CD14-positive monocyte (primary cell): ENCODE data around the gene TOR1A. TPM values are rescaled to one million over a fixed set of nuclear protein-coding genes. Genes with fewer than 3 reads are reported as not detected.
A peak's percentile ranks its signal among the peaks of the same experiment; 100 is the strongest.

Experiments
- DNase-seq, 3 donors: peaks; one replicate each; pipeline ENCODE4 v3.0.0-alpha.2; 2011 to 2022
- H2AFZ ChIP-seq: 2 replicates; pipeline ENCODE4 v1.6.0; 2012; ENCODE audit warnings: mild to moderate bottlenecking, low read depth, low read length, inconsistent platforms; ENCODE audit not compliant: insufficient read depth, poor library complexity, severe bottlenecking
- H3K27ac ChIP-seq, 2 donors: 1 replicate in 1 of 2; 2 replicates in 1 of 2; pipeline ENCODE4 v1.5.1; 2012 to 2013; ENCODE audit warnings: low read length in 2 of 2, control low read depth in 1 of 2, inconsistent platforms in 1 of 2, low read depth in 1 of 2, mild to moderate bottlenecking in 1 of 2
- H3K27me3 ChIP-seq, 2 donors: one replicate each; pipeline versions ENCODE4 v1.6.0 to v1.6.1; 2011 to 2013; ENCODE audit warnings: low read length in 2 of 2; ENCODE audit not compliant: control insufficient read depth in 2 of 2, insufficient read depth in 2 of 2
- H3K36me3 ChIP-seq, 2 donors: replicated peaks in 1 of 2; 1 replicate in 1 of 2; 2 replicates in 1 of 2; pipeline versions ENCODE4 v1.5.1 to v1.6.1; 2012 to 2013; ENCODE audit warnings: low read length in 2 of 2, control low read depth in 1 of 2, inconsistent platforms in 1 of 2, mild to moderate bottlenecking in 1 of 2; ENCODE audit not compliant: insufficient read depth in 2 of 2, control insufficient read depth in 1 of 2
- H3K4me1 ChIP-seq, 2 donors: 1 replicate in 1 of 2; 2 replicates in 1 of 2; pipeline versions ENCODE4 v1.5.1 to v1.6.1; 2012 to 2013; ENCODE audit warnings: low read length in 2 of 2, control low read depth in 1 of 2, inconsistent platforms in 1 of 2, mild to moderate bottlenecking in 1 of 2, moderate library complexity in 1 of 2; ENCODE audit not compliant: insufficient read depth in 2 of 2, control insufficient read depth in 1 of 2
- H3K4me2 ChIP-seq: replicated peaks from 2 replicates; pipeline ENCODE3; 2012; ENCODE audit warnings: low read length, moderate library complexity, mild to moderate bottlenecking; ENCODE audit not compliant: poor library complexity, severe bottlenecking; ENCODE audit errors: extremely low read depth
- H3K4me3 ChIP-seq, 3 experiments: fragments of 200-600 bp in 1 of 3; sonication (generic) in 1 of 3; replicated peaks in 1 of 3; 1 replicate in 2 of 3; 2 replicates in 1 of 3; pipeline ENCODE4 v1.5.1; 2011 to 2013; ENCODE audit warnings: low read length in 3 of 3, mild to moderate bottlenecking in 3 of 3, control low read depth in 2 of 3, low read depth in 2 of 3, inconsistent platforms in 1 of 3, moderate library complexity in 1 of 3
- H3K79me2 ChIP-seq: 2 replicates; pipeline ENCODE4 v1.6.0; 2012; ENCODE audit warnings: mild to moderate bottlenecking, control low read depth, inconsistent platforms, low read length, moderate library complexity; ENCODE audit not compliant: insufficient read depth
- H3K9ac ChIP-seq: 2 replicates; pipeline ENCODE4 v1.6.0; 2017; ENCODE audit warnings: low read length, mild to moderate bottlenecking; ENCODE audit not compliant: insufficient read depth, poor library complexity, severe bottlenecking
- H3K9me3 ChIP-seq, 2 donors: replicated peaks in 1 of 2; 1 replicate in 1 of 2; 2 replicates in 1 of 2; pipeline versions ENCODE4 v1.5.1 to v1.6.1; 2012 to 2013; ENCODE audit warnings: low read length in 2 of 2, control low read depth in 1 of 2; ENCODE audit not compliant: control insufficient read depth in 1 of 2, insufficient read depth in 1 of 2
- H4K20me1 ChIP-seq: 2 replicates; pipeline ENCODE4 v1.6.0; 2012; ENCODE audit warnings: mild to moderate bottlenecking, low read length, control low read depth, moderate library complexity; ENCODE audit not compliant: insufficient read depth
- H3K27ac Mint-ChIP-seq, 7 donors: one replicate each; pipeline ENCODE4 v1.8.0; 2020; ENCODE audit warnings: mild to moderate bottlenecking in 7 of 7, mixed read lengths in 7 of 7, moderate library complexity in 6 of 7, inconsistent platforms in 2 of 7
- H3K27me3 Mint-ChIP-seq, 3 donors: one replicate each; pipeline ENCODE4 v1.8.0; 2021 to 2022; ENCODE audit warnings: low read depth in 3 of 3, mild to moderate bottlenecking in 3 of 3, mixed read lengths in 3 of 3, moderate library complexity in 3 of 3, inconsistent platforms in 1 of 3
- H3K36me3 Mint-ChIP-seq, 2 donors: one replicate each; pipeline ENCODE4 v1.8.0; 2020; ENCODE audit warnings: mixed read lengths in 2 of 2, inconsistent platforms in 1 of 2, mild to moderate bottlenecking in 1 of 2
- H3K4me1 Mint-ChIP-seq: one replicate; pipeline ENCODE4 v1.8.0; 2020; ENCODE audit warnings: mild to moderate bottlenecking, mixed read lengths
- H3K4me3 Mint-ChIP-seq, 2 donors: one replicate each; pipeline ENCODE4 v1.8.0; 2020; ENCODE audit warnings: mild to moderate bottlenecking in 2 of 2, mixed read lengths in 2 of 2, moderate library complexity in 1 of 2
- H3K9me3 Mint-ChIP-seq, 7 donors: one replicate each; pipeline ENCODE4 v1.8.0; 2020 to 2022; ENCODE audit warnings: mixed read lengths in 7 of 7, mild to moderate bottlenecking in 6 of 7, moderate library complexity in 6 of 7, inconsistent platforms in 2 of 7
- CTCF ChIP-seq: fragments of 200-600 bp; IDR thresholded peaks from one replicate; pipeline ENCODE4 v1.8.0; 2022; ENCODE audit warnings: antibody characterized with exemption, mild to moderate bottlenecking
- WGBS: methylation state at CpG from one replicate; pipeline ENCODE4 v1.1.5; 2013; ENCODE audit warnings: missing lambda C conversion rate; ENCODE audit not compliant: insufficient coverage; 5-methylcytosine and 5-hydroxymethylcytosine counted together
- intact Hi-C, 2 donors: fragments of 100-400 bp; cut with micrococcal nuclease; formaldehyde crosslinking; loops; one replicate each; pipeline versions ENCODE4 v1.15.0 to v1.15.1; 2023
- polyA plus RNA-seq, 3 donors: library from polyadenylated mRNA; depleted of rRNA in 1 of 3; unstranded in 2 of 3; stranded (reverse) in 1 of 3; fragments of 300-500 nt in 2 of 3; fragments of >200 nt in 1 of 3; fragmentation: Illumina TruSeq in 2 of 3; gene quantifications; 1 replicate in 2 of 3; 2 replicates in 1 of 3; pipeline ENCODE4 v1.2.3, GENCODE V29; 2012 to 2021

TOR1A gene
- polyA plus RNA-seq, 3 donors: 41.2 to 95.3 (median 89.6) TPM

- H3K4me1 ChIP-seq: peaks cover 6 to 7% of the 10 kb centered on the region in 2 donors
- TF ChIP-seq CTCF: no peak
- intact Hi-C loops: no loop called here
Observed at GRCh38 chr9:129869585-129870501, 45.9 kb upstream of the TOR1A start.

GRCh38 chr9:129868872-129869486 is 45.0 kb upstream of the TOR1A start:
- WGBS: 81% methylated on average over 23 of the region's 28 CpGs
- Histone ChIP-seq H4K20me1 (no peaks in the 10 kb centered on the region), H3K36me3 (peaks cover 35 to 38% of the 10 kb centered on the region in 2 donors), H3K9ac (no peak overlapping the region), H3K4me1 (peaks cover 6 to 7% of the 10 kb centered on the region in 2 donors), H3K27ac (no peak overlapping the region), H3K9me3 (no peaks in the 10 kb centered on the region), H2AFZ (no peak overlapping the region), H3K4me3 (no peak overlapping the region), H3K4me2 (no peak overlapping the region), H3K27me3 (no peaks in the 10 kb centered on the region), H3K79me2 (no peaks in the 10 kb centered on the region)
- peaks cover 30 to 67% of the 10 kb centered on the region in 2 donors for H3K36me3 Mint-ChIP-seq
- H3K9me3 Mint-ChIP-seq: peaks cover 0 to 3% (median 0%) of the 10 kb centered on the region in 7 donors
- H3K27ac Mint-ChIP-seq: peak overlapping the region in 1 of 7 donors; percentile 37
- H3K4me3 Mint-ChIP-seq: no peak overlapping the region
- H3K27me3 Mint-ChIP-seq: peaks cover 0 to 3% (median 1%) of the 10 kb centered on the region in 3 donors
- TF ChIP-seq CTCF: no peak
- intact Hi-C loops: no loop called here
- peaks cover 23% of the 10 kb centered on the region for H3K4me1 Mint-ChIP-seq
- DNase-seq: no peak

More at GRCh38 chr9:129869585-129870501, 45.9 kb upstream of the TOR1A start:
- no peaks in the 10 kb centered on the region for H4K20me1 ChIP-seq
- H3K27ac Mint-ChIP-seq: peak overlapping the region in 1 of 7 donors; percentile 22
- H2AFZ ChIP-seq: no peak overlapping the region
- no peaks in the 10 kb centered on the region for H3K79me2 ChIP-seq
- H3K4me1 Mint-ChIP-seq: peaks cover 21% of the 10 kb centered on the region
- H3K9me3 ChIP-seq: no peaks in the 10 kb centered on the region
- H3K9me3 Mint-ChIP-seq: peaks cover 0 to 3% (median 0%) of the 10 kb centered on the region in 7 donors
- H3K36me3 ChIP-seq: peaks cover 43 to 45% of the 10 kb centered on the region in 2 donors
- no peak for DNase-seq
- 97% methylated on average over 23 of the region's 24 CpGs for WGBS
- no peaks in the 10 kb centered on the region for H3K27me3 ChIP-seq
- no peak overlapping the region for H3K4me3 Mint-ChIP-seq
- H3K4me3 ChIP-seq: no peak overlapping the region
- no peak overlapping the region for H3K9ac ChIP-seq
- H3K27ac ChIP-seq: no peak overlapping the region
- peaks cover 35 to 68% of the 10 kb centered on the region in 2 donors for H3K36me3 Mint-ChIP-seq
- H3K4me2 ChIP-seq: no peak overlapping the region
- H3K27me3 Mint-ChIP-seq: peaks cover 0 to 2% (median 1%) of the 10 kb centered on the region in 3 donors
